ENCODE results near the gene CAP2. TPM values are rescaled to one million over a fixed set of nuclear protein-coding genes. Genes with fewer than 3 reads are reported as not detected.

Gene CAP2
- total RNA-seq, 1 experiment from 2014 or later = 7.2 TPM

DNA sequence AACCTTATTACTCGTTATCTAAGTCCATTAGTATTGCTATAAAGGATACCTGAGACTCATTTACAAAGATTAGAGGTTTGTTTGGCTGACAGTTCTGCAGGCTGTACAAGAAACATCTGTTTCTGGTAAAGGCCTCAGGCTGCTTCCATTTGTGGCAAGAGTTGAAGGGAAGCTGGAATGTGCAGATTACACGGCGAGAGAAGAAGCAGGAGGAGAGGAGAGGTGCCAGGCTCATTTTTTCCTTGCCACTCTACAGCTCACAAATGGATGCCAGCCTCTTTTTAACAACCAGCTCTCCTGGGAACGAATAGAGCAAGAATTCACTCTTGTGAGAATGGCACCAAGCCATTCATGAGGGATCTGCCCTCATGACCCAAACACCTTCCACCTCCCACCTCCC lies 14.7 kb downstream of the CAP2 start (continued):
- TF ChIP-seq, protein P1, sequence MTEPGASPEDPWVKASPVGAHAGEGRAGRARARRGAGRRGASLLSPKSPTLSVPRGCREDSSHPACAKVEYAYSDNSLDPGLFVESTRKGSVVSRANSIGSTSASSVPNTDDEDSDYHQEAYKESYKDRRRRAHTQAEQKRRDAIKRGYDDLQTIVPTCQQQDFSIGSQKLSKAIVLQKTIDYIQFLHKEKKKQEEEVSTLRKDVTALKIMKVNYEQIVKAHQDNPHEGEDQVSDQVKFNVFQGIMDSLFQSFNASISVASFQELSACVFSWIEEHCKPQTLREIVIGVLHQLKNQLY (CRISPR knock-in tag; IDR thresholded peaks at IDR 0.05) = no peak

DNA sequence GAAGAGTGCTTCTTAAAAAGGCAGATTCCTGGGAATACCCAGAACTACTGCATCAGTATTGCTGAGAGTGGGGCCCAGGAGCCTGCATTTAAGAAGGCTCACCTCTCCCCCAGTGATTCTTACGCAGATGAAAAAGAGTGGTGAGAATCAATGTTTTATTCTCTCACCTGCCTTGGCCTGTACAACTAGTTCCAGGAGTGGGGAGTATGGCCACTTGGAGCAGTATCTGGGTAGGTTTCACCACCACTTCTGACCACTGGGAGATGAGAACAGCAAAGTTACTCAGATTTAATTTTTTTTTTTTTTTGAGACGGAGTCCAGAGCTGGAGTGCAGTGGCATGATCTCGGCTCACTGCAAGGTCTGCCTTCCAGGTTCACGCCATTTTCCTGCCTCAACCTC lies 16.9 kb downstream of the CAP2 start:
- no peak overlapping the region for H3K27ac Mint-ChIP-seq
- H3K36me3 Mint-ChIP-seq = peaks cover 24% of the 10 kb centered on the region
- TF ChIP-seq PRRX2 (CRISPR knock-in tag; IDR thresholded peaks at IDR 0.05) (no peak), TCF7 (CRISPR knock-in tag; IDR thresholded peaks at IDR 0.05; ENCODE audit: low read depth) (no peak), NR3C1 (CRISPR knock-in tag; conservative IDR thresholded peaks at IDR 0.05; ENCODE audit: low read depth) (no peak), IRF2 (CRISPR knock-in tag; IDR thresholded peaks at IDR 0.05; ENCODE audit: borderline replicate concordance, low read depth) (no peak), GRHL2 (CRISPR knock-in tag; IDR thresholded peaks at IDR 0.05; ENCODE audit: insufficient replicate concordance, severe bottlenecking) (no peak), ZNF263 (CRISPR knock-in tag; IDR thresholded peaks at IDR 0.05; ENCODE audit: low read depth) (no peak), ZNF317 (CRISPR knock-in tag; IDR thresholded peaks at IDR 0.05; ENCODE audit: borderline replicate concordance, low read depth) (no peak), CREB1 (CRISPR knock-in tag; IDR thresholded peaks at IDR 0.05) (no peak)
- TF ChIP-seq, protein P2, sequence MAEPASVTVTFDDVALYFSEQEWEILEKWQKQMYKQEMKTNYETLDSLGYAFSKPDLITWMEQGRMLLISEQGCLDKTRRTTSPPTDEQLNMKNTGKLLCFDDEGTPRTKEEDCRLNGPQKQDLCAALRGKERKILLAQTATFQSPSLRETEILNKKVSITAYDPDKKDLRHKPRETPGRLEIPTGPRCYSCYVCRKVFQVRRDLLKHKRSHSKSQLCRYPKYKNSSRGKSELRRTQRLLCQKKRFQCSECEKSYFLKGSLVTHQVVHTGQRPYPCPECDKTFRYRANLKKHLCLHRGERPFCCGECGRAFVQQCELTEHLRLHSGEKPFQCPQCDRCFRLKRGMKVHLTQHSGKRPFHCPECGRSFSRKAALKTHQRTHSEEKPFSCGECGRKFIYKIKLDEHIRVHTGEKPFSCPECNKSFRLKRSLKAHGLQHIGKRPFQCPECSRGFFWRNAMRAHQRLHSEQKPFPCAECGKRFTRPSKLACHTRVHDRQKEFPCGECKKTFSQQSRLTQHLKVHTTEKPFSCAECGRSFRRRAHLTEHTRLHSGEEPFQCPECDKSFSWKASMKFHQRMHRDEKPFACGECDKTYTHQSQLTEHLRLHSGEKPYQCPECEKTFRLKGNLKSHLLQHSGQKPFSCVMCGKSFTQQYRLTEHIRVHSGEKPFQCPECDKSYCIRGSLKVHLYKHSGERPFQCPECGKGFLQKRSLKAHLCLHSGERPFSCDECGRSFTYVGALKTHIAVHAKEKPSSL (CRISPR knock-in tag; conservative IDR thresholded peaks at IDR 0.05) = no peak
- TF ChIP-seq, protein P3, sequence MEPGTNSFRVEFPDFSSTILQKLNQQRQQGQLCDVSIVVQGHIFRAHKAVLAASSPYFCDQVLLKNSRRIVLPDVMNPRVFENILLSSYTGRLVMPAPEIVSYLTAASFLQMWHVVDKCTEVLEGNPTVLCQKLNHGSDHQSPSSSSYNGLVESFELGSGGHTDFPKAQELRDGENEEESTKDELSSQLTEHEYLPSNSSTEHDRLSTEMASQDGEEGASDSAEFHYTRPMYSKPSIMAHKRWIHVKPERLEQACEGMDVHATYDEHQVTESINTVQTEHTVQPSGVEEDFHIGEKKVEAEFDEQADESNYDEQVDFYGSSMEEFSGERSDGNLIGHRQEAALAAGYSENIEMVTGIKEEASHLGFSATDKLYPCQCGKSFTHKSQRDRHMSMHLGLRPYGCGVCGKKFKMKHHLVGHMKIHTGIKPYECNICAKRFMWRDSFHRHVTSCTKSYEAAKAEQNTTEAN (CRISPR knock-in tag; IDR thresholded peaks at IDR 0.05) = no peak
- TF ChIP-seq, protein P4, sequence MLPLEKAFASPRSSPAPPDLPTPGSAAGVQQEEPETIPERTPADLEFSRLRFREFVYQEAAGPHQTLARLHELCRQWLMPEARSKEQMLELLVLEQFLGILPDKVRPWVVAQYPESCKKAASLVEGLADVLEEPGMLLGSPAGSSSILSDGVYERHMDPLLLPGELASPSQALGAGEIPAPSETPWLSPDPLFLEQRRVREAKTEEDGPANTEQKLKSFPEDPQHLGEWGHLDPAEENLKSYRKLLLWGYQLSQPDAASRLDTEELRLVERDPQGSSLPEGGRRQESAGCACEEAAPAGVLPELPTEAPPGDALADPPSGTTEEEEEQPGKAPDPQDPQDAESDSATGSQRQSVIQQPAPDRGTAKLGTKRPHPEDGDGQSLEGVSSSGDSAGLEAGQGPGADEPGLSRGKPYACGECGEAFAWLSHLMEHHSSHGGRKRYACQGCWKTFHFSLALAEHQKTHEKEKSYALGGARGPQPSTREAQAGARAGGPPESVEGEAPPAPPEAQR (CRISPR knock-in tag; IDR thresholded peaks at IDR 0.05) = no peak
- TF ChIP-seq, protein P5, sequence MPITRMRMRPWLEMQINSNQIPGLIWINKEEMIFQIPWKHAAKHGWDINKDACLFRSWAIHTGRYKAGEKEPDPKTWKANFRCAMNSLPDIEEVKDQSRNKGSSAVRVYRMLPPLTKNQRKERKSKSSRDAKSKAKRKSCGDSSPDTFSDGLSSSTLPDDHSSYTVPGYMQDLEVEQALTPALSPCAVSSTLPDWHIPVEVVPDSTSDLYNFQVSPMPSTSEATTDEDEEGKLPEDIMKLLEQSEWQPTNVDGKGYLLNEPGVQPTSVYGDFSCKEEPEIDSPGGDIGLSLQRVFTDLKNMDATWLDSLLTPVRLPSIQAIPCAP (CRISPR knock-in tag; IDR thresholded peaks at IDR 0.05) = no peak
- TF ChIP-seq, protein P6, sequence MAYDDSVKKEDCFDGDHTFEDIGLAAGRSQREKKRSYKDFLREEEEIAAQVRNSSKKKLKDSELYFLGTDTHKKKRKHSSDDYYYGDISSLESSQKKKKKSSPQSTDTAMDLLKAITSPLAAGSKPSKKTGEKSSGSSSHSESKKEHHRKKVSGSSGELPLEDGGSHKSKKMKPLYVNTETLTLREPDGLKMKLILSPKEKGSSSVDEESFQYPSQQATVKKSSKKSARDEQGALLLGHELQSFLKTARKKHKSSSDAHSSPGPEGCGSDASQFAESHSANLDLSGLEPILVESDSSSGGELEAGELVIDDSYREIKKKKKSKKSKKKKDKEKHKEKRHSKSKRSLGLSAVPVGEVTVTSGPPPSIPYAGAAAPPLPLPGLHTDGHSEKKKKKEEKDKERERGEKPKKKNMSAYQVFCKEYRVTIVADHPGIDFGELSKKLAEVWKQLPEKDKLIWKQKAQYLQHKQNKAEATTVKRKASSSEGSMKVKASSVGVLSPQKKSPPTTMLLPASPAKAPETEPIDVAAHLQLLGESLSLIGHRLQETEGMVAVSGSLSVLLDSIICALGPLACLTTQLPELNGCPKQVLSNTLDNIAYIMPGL (CRISPR knock-in tag; IDR thresholded peaks at IDR 0.05) = no peak
- TF ChIP-seq, protein P7, sequence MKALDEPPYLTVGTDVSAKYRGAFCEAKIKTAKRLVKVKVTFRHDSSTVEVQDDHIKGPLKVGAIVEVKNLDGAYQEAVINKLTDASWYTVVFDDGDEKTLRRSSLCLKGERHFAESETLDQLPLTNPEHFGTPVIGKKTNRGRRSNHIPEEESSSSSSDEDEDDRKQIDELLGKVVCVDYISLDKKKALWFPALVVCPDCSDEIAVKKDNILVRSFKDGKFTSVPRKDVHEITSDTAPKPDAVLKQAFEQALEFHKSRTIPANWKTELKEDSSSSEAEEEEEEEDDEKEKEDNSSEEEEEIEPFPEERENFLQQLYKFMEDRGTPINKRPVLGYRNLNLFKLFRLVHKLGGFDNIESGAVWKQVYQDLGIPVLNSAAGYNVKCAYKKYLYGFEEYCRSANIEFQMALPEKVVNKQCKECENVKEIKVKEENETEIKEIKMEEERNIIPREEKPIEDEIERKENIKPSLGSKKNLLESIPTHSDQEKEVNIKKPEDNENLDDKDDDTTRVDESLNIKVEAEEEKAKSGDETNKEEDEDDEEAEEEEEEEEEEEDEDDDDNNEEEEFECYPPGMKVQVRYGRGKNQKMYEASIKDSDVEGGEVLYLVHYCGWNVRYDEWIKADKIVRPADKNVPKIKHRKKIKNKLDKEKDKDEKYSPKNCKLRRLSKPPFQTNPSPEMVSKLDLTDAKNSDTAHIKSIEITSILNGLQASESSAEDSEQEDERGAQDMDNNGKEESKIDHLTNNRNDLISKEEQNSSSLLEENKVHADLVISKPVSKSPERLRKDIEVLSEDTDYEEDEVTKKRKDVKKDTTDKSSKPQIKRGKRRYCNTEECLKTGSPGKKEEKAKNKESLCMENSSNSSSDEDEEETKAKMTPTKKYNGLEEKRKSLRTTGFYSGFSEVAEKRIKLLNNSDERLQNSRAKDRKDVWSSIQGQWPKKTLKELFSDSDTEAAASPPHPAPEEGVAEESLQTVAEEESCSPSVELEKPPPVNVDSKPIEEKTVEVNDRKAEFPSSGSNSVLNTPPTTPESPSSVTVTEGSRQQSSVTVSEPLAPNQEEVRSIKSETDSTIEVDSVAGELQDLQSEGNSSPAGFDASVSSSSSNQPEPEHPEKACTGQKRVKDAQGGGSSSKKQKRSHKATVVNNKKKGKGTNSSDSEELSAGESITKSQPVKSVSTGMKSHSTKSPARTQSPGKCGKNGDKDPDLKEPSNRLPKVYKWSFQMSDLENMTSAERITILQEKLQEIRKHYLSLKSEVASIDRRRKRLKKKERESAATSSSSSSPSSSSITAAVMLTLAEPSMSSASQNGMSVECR (CRISPR knock-in tag; IDR thresholded peaks at IDR 0.05; ENCODE audit: borderline replicate concordance) = no peak
- TF ChIP-seq, protein P8, sequence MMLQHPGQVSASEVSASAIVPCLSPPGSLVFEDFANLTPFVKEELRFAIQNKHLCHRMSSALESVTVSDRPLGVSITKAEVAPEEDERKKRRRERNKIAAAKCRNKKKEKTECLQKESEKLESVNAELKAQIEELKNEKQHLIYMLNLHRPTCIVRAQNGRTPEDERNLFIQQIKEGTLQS (CRISPR knock-in tag; conservative IDR thresholded peaks at IDR 0.05) = no peak
- TF ChIP-seq, protein P9, sequence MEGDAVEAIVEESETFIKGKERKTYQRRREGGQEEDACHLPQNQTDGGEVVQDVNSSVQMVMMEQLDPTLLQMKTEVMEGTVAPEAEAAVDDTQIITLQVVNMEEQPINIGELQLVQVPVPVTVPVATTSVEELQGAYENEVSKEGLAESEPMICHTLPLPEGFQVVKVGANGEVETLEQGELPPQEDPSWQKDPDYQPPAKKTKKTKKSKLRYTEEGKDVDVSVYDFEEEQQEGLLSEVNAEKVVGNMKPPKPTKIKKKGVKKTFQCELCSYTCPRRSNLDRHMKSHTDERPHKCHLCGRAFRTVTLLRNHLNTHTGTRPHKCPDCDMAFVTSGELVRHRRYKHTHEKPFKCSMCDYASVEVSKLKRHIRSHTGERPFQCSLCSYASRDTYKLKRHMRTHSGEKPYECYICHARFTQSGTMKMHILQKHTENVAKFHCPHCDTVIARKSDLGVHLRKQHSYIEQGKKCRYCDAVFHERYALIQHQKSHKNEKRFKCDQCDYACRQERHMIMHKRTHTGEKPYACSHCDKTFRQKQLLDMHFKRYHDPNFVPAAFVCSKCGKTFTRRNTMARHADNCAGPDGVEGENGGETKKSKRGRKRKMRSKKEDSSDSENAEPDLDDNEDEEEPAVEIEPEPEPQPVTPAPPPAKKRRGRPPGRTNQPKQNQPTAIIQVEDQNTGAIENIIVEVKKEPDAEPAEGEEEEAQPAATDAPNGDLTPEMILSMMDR (IDR thresholded peaks at IDR 0.05) = no peak
- H3K4me3 Mint-ChIP-seq = no peak overlapping the region
- peaks cover 28% of the 10 kb centered on the region for H3K9me3 Mint-ChIP-seq
- POLR2A ChIA-PET = no interaction called here
- CTCF ChIA-PET = no interaction called here
- ATAC-seq (no peak), DNase-seq (ENCODE audit: low spot score) (no peak)
- H3K27me3 Mint-ChIP-seq (ENCODE audit: low read depth) = no peaks in the 10 kb centered on the region
- H3K4me1 Mint-ChIP-seq = peaks cover 10% of the 10 kb centered on the region
